SK-N-SH (cell line): ENCODE results near the gene NXPE3. TPM values are rescaled to one million over a fixed set of nuclear protein-coding genes. Genes with fewer than 3 reads are reported as not detected.
"Not testable (repeated sequence)": the region's sequence is repeated elsewhere in the genome, so short reads cannot be mapped to it uniquely, and the experiment has no call there.

Source experiments
- CTCF ChIA-PET: fragments of 300-600, 350-600 bp; formaldehyde crosslinking; extraction: SDS; loops from one replicate; lab custom pipeline; 2021; lab: Yijun Ruan, JAX
- POLR2A ChIA-PET: fragments of 350-600 bp; sonication (Branson Sonifier 250); formaldehyde crosslinking; extraction: SDS; loops from one replicate; lab custom pipeline; 2020; ENCODE audit warnings: antibody characterized with exemption, inconsistent platforms; lab: Yijun Ruan, JAX
- DNase-seq: peaks from one replicate; pipeline ENCODE4 v3.0.0; 2012
- H2AFZ ChIP-seq: fragments of 200-600 bp; sonication (generic); 2 replicates; pipeline ENCODE4 v1.8.1; 2016; ENCODE audit warnings: antibody characterized with exemption, mild to moderate bottlenecking, low read depth
- H3F3A ChIP-seq: fragments of 200-600 bp; sonication (generic); replicated peaks from 2 replicates; pipeline ENCODE3; 2016; ENCODE audit warnings: antibody characterized with exemption, mild to moderate bottlenecking; ENCODE audit not compliant: insufficient read depth
- H3K27ac ChIP-seq, 2 experiments: fragments of 200-500 bp in 1 of 2; fragments of 200-600 bp in 1 of 2; sonication (Bioruptor generic) in 1 of 2; sonication (generic), shearing (Covaris generic) in 1 of 2; 2 replicates each; pipeline versions ENCODE4 v1.5.1 to v1.6.1; 2014 to 2016; ENCODE audit warnings: low read depth in 2 of 2, inconsistent platforms in 1 of 2, low read length in 1 of 2, mild to moderate bottlenecking in 1 of 2, mixed read lengths in 1 of 2
- H3K27me3 ChIP-seq: fragments of 200-600 bp; sonication (generic), shearing (Covaris generic); 2 replicates; pipeline ENCODE4 v1.6.1; 2016; ENCODE audit warnings: mixed run types; ENCODE audit not compliant: insufficient read depth
- H3K36me3 ChIP-seq, 2 experiments: fragments of 200-500 bp in 1 of 2; fragments of 200-600 bp in 1 of 2; sonication (Bioruptor generic) in 1 of 2; sonication (generic) in 1 of 2; replicated peaks in 1 of 2; 2 replicates each; pipeline versions ENCODE3 to v1.5.1; 2014 to 2016; ENCODE audit warnings: low read length in 1 of 2, mild to moderate bottlenecking in 1 of 2; ENCODE audit not compliant: insufficient read depth in 2 of 2, control insufficient read depth in 1 of 2
- H3K4me1 ChIP-seq, 2 experiments: fragments of 200-500 bp in 1 of 2; fragments of 200-600 bp in 1 of 2; sonication (Bioruptor generic) in 1 of 2; sonication (generic), shearing (Covaris generic) in 1 of 2; 2 replicates each; pipeline versions ENCODE4 v1.5.1 to v1.6.1; 2014 to 2016; ENCODE audit warnings: low read depth in 1 of 2, low read length in 1 of 2, mixed run types in 1 of 2; ENCODE audit not compliant: insufficient read depth in 2 of 2, control insufficient read depth in 1 of 2
- H3K4me2 ChIP-seq: fragments of 200-600 bp; sonication (generic), shearing (Covaris generic); 2 replicates; pipeline ENCODE4 v1.6.1; 2017; ENCODE audit warnings: mixed run types
- H3K4me3 ChIP-seq, 2 experiments: fragments of 200-500 bp in 1 of 2; fragments of 200-600 bp in 1 of 2; sonication (Bioruptor generic) in 1 of 2; sonication (generic), shearing (Covaris generic) in 1 of 2; 2 replicates each; pipeline versions ENCODE4 v1.5.1 to v1.8.1; 2014 to 2016; ENCODE audit warnings: low read depth in 2 of 2, inconsistent platforms in 1 of 2, low read length in 1 of 2, mild to moderate bottlenecking in 1 of 2, mixed read lengths in 1 of 2, moderate library complexity in 1 of 2
- H3K79me2 ChIP-seq: fragments of 200-600 bp; sonication (generic); 2 replicates; pipeline ENCODE4 v1.8.1; 2017; ENCODE audit warnings: mild to moderate bottlenecking; ENCODE audit not compliant: insufficient read depth
- H3K9ac ChIP-seq: fragments of 200-600 bp; sonication (generic); 2 replicates; pipeline ENCODE4 v1.6.1; 2017; ENCODE audit warnings: mixed run types
- H3K9me2 ChIP-seq: fragments of 200-600 bp; sonication (generic); 2 replicates; pipeline ENCODE4 v1.6.1; 2017; ENCODE audit warnings: mixed run types
- H3K9me3 ChIP-seq: fragments of 200-600 bp; sonication (generic); 2 replicates; pipeline ENCODE4 v1.6.1; 2017; ENCODE audit warnings: mixed run types, mild to moderate bottlenecking, moderate library complexity
- H4K20me1 ChIP-seq: fragments of 200-600 bp; sonication (generic); 2 replicates; pipeline ENCODE4 v1.6.1; 2017; ENCODE audit warnings: mild to moderate bottlenecking, mixed run types; ENCODE audit not compliant: insufficient read depth
- CTCF ChIP-seq: fragments of 200-600 bp; sonication (generic); IDR thresholded peaks from 2 replicates; pipeline ENCODE4 v1.6.1; 2017; ENCODE audit warnings: antibody characterized with exemption, mild to moderate bottlenecking, moderate library complexity
- EP300 ChIP-seq, 2 experiments: IDR thresholded peaks; 2 replicates each; pipeline versions ENCODE4 v1.4.0 to v1.6.1; 2012; ENCODE audit warnings: borderline replicate concordance in 1 of 2, low read depth in 1 of 2, low read length in 1 of 2
- EZH2phosphoT487 ChIP-seq: fragments of 200-600 bp; sonication (generic); IDR thresholded peaks from 2 replicates; pipeline ENCODE4 v1.6.1; 2017; ENCODE audit warnings: low read depth, mixed run types, mild to moderate bottlenecking, antibody characterized with exemption, moderate library complexity, borderline replicate concordance
- GATA2 ChIP-seq: sonication (generic); formaldehyde crosslinking; IDR thresholded peaks from 2 replicates; pipeline ENCODE4 v1.5.0; 2020; ENCODE audit warnings: mild to moderate bottlenecking, missing genetic modification reagents
- PBX3 ChIP-seq: IDR thresholded peaks from 2 replicates; pipeline ENCODE4; 2012
- WGBS: methylation state at CpG from one replicate; pipeline ENCODE4 v1.1.6; 2017; ENCODE audit warnings: low lambda C conversion rate; 5-methylcytosine and 5-hydroxymethylcytosine counted together
- polyA plus RNA-seq, 3 experiments: library from polyadenylated mRNA; depleted of rRNA; stranded (reverse); fragments of >200 nt; gene quantifications; 2 replicates each; pipeline ENCODE4 v1.2.3, GENCODE V29; 2012

NXPE3 gene
- polyA plus RNA-seq, 1 of the 3 experiments (the other 2 are of a cell fraction), result 21.3 TPM

GRCh38 chr3:101744811-101745210, 34.2 kb upstream of the NXPE3 start (continued):
- TF ChIP-seq PBX3 (no peak), CTCF (no peak), EP300 (IDR thresholded peaks at IDR 0.05; ENCODE audit: borderline replicate concordance in 1 of 2, low read depth in 1 of 2, low read length in 1 of 2) (no peak)

GRCh38 chr3:101745934-101746333, 33.1 kb upstream of the NXPE3 start:
- DNase-seq, H4K20me1 ChIP-seq, H3K9me3 ChIP-seq, H3K4me1 ChIP-seq, H3K27me3 ChIP-seq, H3K9ac ChIP-seq, H3K4me2 ChIP-seq, H3F3A ChIP-seq, H2AFZ ChIP-seq, POLR2A ChIA-PET, H3K4me3 ChIP-seq, H3K36me3 ChIP-seq, H3K9me2 ChIP-seq, CTCF ChIA-PET, H3K27ac ChIP-seq: not testable (repeated sequence)
- 100% methylated on average over 1 of the region's 1 CpG for WGBS
- peaks cover 13% of the 10 kb centered on the region for H3K79me2 ChIP-seq

GRCh38 chr3:101753386-101754113, 25.5 kb upstream of the NXPE3 start:
- H3K79me2 ChIP-seq, result peaks cover 16% of the 10 kb centered on the region
- POLR2A ChIA-PET, H3K9me2 ChIP-seq, DNase-seq, H3K9ac ChIP-seq, H3K4me3 ChIP-seq, H2AFZ ChIP-seq, H3F3A ChIP-seq, H3K9me3 ChIP-seq, H3K27me3 ChIP-seq, H3K27ac ChIP-seq, H3K4me2 ChIP-seq, H3K4me1 ChIP-seq, CTCF ChIA-PET, H4K20me1 ChIP-seq: not testable (repeated sequence)
- H3K36me3 ChIP-seq, result peaks cover 28 to 43% of the 10 kb centered on the region in 2 experiments
- WGBS, result 96% methylated on average over 4 of the region's 23 CpGs

GRCh38 chr3:101758224-101758623, 20.8 kb upstream of the NXPE3 start:
- H3K9ac ChIP-seq, result no peak overlapping the region
- 95% methylated on average over 6 of the region's 6 CpGs for WGBS

More at GRCh38 chr3:101758224-101758623, 20.8 kb upstream of the NXPE3 start:
- Histone ChIP-seq H3K4me3 (no peak overlapping the region), H2AFZ (no peak overlapping the region), H4K20me1 (no peaks in the 10 kb centered on the region), H3K27ac (no peak overlapping the region), H3K4me2 (no peak overlapping the region), H3K79me2 (peaks cover 8% of the 10 kb centered on the region; the same call in 1 of the 2 replicates), H3K9me3 (no peaks in the 10 kb centered on the region), H3K9me2 (no peaks in the 10 kb centered on the region), H3K4me1 (no peaks in the 10 kb centered on the region; a peak in 1 of 4 replicates), H3K27me3 (no peaks in the 10 kb centered on the region), H3K36me3 (peaks cover 55 to 61% of the 10 kb centered on the region in 2 experiments), H3F3A (no peaks in the 10 kb centered on the region)
- no peak for DNase-seq
- ChIA-PET POLR2A (no interaction called here), CTCF (no interaction called here)
- TF ChIP-seq EZH2phosphoT487 (no peak), GATA2 (CRISPR knock-in tag) (peak; percentile 30; the same call in 1 of the 2 replicates)
